Measurements from ENCODE around the gene PIP5K1B. TPM values are rescaled to one million over a fixed set of nuclear protein-coding genes. Genes with fewer than 3 reads are reported as not detected.

Gene PIP5K1B
- total and polyA plus RNA-seq, 2 donors (not counting 1 experiment from before 2014, with no cell fraction given) = under 0.01 to 0.03 TPM

DNA sequence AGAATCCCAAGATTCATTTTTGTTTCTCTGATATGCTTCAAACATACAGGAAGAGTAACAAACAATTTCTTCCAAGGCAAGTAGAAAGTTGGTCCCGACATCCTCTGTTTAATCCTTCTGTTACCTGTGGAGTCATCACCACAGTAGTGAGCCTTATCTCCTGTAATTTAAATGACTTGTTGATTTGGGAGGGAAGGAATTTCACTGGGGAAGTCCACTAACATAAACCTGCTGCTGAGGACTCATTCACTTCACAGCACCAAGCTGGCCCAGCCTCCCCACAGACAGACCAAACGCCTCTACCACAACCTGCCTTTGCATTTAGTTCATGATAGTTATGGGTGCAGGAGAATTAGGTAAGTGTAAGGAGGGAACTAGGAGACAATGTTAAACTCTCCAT, 245.6 kb downstream of the PIP5K1B start:
- H3K9me3 ChIP-seq (ENCODE audit: control insufficient read depth, insufficient read depth, low read depth, low read length) = no peaks in the 10 kb centered on the region
- no peak overlapping the region for H3K9ac ChIP-seq (ENCODE audit: insufficient read depth, low read length)
- TF ChIP-seq EZH2 (IDR thresholded peaks at IDR 0.05; ENCODE audit: low read length, missing control alignments) = no peak
- TF ChIP-seq, protein P1, sequence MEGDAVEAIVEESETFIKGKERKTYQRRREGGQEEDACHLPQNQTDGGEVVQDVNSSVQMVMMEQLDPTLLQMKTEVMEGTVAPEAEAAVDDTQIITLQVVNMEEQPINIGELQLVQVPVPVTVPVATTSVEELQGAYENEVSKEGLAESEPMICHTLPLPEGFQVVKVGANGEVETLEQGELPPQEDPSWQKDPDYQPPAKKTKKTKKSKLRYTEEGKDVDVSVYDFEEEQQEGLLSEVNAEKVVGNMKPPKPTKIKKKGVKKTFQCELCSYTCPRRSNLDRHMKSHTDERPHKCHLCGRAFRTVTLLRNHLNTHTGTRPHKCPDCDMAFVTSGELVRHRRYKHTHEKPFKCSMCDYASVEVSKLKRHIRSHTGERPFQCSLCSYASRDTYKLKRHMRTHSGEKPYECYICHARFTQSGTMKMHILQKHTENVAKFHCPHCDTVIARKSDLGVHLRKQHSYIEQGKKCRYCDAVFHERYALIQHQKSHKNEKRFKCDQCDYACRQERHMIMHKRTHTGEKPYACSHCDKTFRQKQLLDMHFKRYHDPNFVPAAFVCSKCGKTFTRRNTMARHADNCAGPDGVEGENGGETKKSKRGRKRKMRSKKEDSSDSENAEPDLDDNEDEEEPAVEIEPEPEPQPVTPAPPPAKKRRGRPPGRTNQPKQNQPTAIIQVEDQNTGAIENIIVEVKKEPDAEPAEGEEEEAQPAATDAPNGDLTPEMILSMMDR (conservative IDR thresholded peaks at IDR 0.05 in 1 of 2, IDR thresholded peaks at IDR 0.05 in 1 of 2; ENCODE audit: low read depth in 1 of 2, low read length in 2 of 2) = no peak
- H3K4me3 ChIP-seq (replicated peaks in 1 of 4; ENCODE audit: control extremely low read depth in 1 of 4, insufficient read depth in 1 of 4, low read depth in 3 of 4, low read length in 4 of 4) = no peak overlapping the region
- H2AFZ ChIP-seq (ENCODE audit: low read length) = no peak overlapping the region
- no peak overlapping the region for H3K4me2 ChIP-seq (ENCODE audit: extremely low read depth, insufficient read depth, low read length)
- H4K20me1 ChIP-seq (ENCODE audit: control insufficient read depth, extremely low read depth, insufficient read depth, low read length) = no peaks in the 10 kb centered on the region
- no peak overlapping the region for H3K27ac ChIP-seq (ENCODE audit: insufficient read depth, low read length)
- no peaks in the 10 kb centered on the region for H3K4me1 ChIP-seq (ENCODE audit: control insufficient read depth, extremely low read depth, insufficient read depth, low read length)
- no peak for DNase-seq (ENCODE audit: low read depth in 2 of 2)
- H3K79me2 ChIP-seq (ENCODE audit: control insufficient read depth, insufficient read depth, low read length) = no peaks in the 10 kb centered on the region
- no peaks in the 10 kb centered on the region for H3K27me3 ChIP-seq (ENCODE audit: control insufficient read depth, insufficient read depth, low read length)
- H3K36me3 ChIP-seq (ENCODE audit: control insufficient read depth, insufficient read depth, low read length) = no peaks in the 10 kb centered on the region

DNA sequence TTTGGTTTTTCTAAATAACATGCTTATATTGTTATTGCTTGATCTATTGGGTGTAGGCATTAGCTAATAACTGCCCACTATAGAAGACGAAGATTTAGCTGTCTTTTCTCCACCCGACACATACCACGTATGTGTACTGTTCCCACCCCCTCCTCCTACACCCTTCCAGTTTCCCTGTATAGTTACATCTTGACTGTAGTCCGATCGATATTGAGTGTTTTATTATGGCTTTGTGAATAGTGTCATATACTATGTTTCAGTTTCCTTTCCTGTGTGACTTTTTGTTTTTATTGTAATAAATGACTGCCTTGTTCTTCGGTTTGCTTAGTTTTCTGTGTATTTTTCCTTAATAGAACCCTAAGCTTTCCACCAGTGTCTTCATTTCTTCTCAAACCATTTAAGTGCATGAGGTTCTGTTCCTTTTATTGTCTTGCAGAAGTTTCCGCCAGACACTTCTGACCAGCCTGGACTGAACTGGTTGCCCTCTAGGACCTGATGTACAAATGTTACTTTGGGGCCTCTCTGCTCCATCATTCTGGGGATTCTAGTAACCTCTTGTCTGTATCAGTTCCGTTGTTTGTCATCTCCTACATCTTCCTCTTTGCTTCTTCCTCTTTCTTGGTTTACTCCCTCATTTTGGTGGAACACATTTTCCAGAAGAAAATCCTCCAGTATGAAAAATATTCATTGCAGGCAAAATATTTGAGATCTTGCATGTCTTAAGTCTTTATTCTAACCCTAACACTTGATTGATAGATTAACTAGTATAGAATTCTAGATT, 247.0 kb downstream of the PIP5K1B start:
- H3K4me1 ChIP-seq (ENCODE audit: control insufficient read depth, extremely low read depth, insufficient read depth, low read length) = no peaks in the 10 kb centered on the region
- no peak overlapping the region for H3K4me2 ChIP-seq (ENCODE audit: extremely low read depth, insufficient read depth, low read length)
- H3K4me3 ChIP-seq (replicated peaks in 1 of 4; ENCODE audit: control extremely low read depth in 1 of 4, insufficient read depth in 1 of 4, low read depth in 3 of 4, low read length in 4 of 4) = no peak overlapping the region
- DNase-seq (ENCODE audit: low read depth in 2 of 2) = no peak
- no peak overlapping the region for H2AFZ ChIP-seq (ENCODE audit: low read length)
- no peaks in the 10 kb centered on the region for H3K9me3 ChIP-seq (ENCODE audit: control insufficient read depth, insufficient read depth, low read depth, low read length)
- TF ChIP-seq EZH2 (IDR thresholded peaks at IDR 0.05; ENCODE audit: low read length, missing control alignments) = no peak
- TF ChIP-seq, protein P1 (conservative IDR thresholded peaks at IDR 0.05 in 1 of 2, IDR thresholded peaks at IDR 0.05 in 1 of 2; ENCODE audit: low read depth in 1 of 2, low read length in 2 of 2) = no peak
- no peaks in the 10 kb centered on the region for H3K36me3 ChIP-seq (ENCODE audit: control insufficient read depth, insufficient read depth, low read length)
- no peaks in the 10 kb centered on the region for H3K27me3 ChIP-seq (ENCODE audit: control insufficient read depth, insufficient read depth, low read length)
- no peaks in the 10 kb centered on the region for H4K20me1 ChIP-seq (ENCODE audit: control insufficient read depth, extremely low read depth, insufficient read depth, low read length)
- H3K9ac ChIP-seq (ENCODE audit: insufficient read depth, low read length) = no peak overlapping the region
- H3K79me2 ChIP-seq (ENCODE audit: control insufficient read depth, insufficient read depth, low read length) = no peaks in the 10 kb centered on the region
- no peak overlapping the region for H3K27ac ChIP-seq (ENCODE audit: insufficient read depth, low read length)

DNA sequence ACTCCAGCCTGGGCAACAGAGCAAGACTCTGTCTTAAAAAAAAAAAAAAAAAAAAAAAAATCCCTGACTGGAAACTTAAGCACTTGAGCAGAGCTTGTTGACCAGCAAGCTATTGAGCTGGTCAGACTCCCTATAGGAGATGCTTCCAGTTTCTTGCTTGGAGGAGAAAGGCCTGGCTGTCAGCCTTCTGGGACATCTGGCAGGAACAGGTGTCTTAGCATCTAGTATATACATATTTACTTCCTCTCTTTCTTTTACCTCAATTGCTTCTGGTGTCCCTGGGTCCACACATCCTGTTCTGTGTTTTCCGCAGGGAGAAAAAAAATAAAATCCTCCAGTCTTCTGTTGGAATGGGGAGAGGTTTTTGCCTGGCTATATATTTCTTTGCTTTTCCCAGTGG, 248.7 kb downstream of the PIP5K1B start:
- H3K4me2 ChIP-seq (ENCODE audit: extremely low read depth, insufficient read depth, low read length) = no peak overlapping the region
- H3K27me3 ChIP-seq (ENCODE audit: control insufficient read depth, insufficient read depth, low read length) = no peaks in the 10 kb centered on the region
- no peaks in the 10 kb centered on the region for H3K9me3 ChIP-seq (ENCODE audit: control insufficient read depth, insufficient read depth, low read depth, low read length)
- H4K20me1 ChIP-seq (ENCODE audit: control insufficient read depth, extremely low read depth, insufficient read depth, low read length) = no peaks in the 10 kb centered on the region
- H2AFZ ChIP-seq (ENCODE audit: low read length) = no peak overlapping the region
- no peaks in the 10 kb centered on the region for H3K36me3 ChIP-seq (ENCODE audit: control insufficient read depth, insufficient read depth, low read length)
- TF ChIP-seq EZH2 (IDR thresholded peaks at IDR 0.05; ENCODE audit: low read length, missing control alignments) = no peak
- TF ChIP-seq, protein P1 (conservative IDR thresholded peaks at IDR 0.05 in 1 of 2, IDR thresholded peaks at IDR 0.05 in 1 of 2; ENCODE audit: low read depth in 1 of 2, low read length in 2 of 2) = no peak
- no peak for DNase-seq (ENCODE audit: low read depth in 2 of 2)
- H3K4me1 ChIP-seq (ENCODE audit: control insufficient read depth, extremely low read depth, insufficient read depth, low read length) = no peaks in the 10 kb centered on the region
- no peak overlapping the region for H3K9ac ChIP-seq (ENCODE audit: insufficient read depth, low read length)
- H3K27ac ChIP-seq (ENCODE audit: insufficient read depth, low read length) = no peak overlapping the region
- H3K4me3 ChIP-seq (replicated peaks in 1 of 4; ENCODE audit: control extremely low read depth in 1 of 4, insufficient read depth in 1 of 4, low read depth in 3 of 4, low read length in 4 of 4) = no peak overlapping the region
- H3K79me2 ChIP-seq (ENCODE audit: control insufficient read depth, insufficient read depth, low read length) = no peaks in the 10 kb centered on the region

All from fibroblast of lung (primary cell).